Keratinocyte (primary cell): Measurements from ENCODE around the gene UBASH3B.

Experiments used
- CTCF ChIP-seq, 3 experiments: IDR thresholded peaks in 1 of 3; conservative IDR thresholded peaks in 1 of 3; optimal IDR thresholded peaks in 1 of 3; 2 replicates in 2 of 3; 3 replicates in 1 of 3; pipeline versions ENCODE3 to v1.5.1; 2011; ENCODE audit warnings: low read length in 3 of 3, mild to moderate bottlenecking in 3 of 3, moderate library complexity in 2 of 3, control low read depth in 1 of 3, inconsistent platforms in 1 of 3; ENCODE audit not compliant: insufficient read depth in 2 of 3; ENCODE audit errors: extremely low read depth in 1 of 3
- EZH2 ChIP-seq: IDR thresholded peaks from one replicate; pipeline ENCODE4 v1.6.1; 2012; ENCODE audit warnings: inconsistent platforms, mild to moderate bottlenecking, low read length, moderate library complexity

GRCh38 chr11:122751292-122752070 is 96.0 kb downstream of the UBASH3B start:
- TF ChIP-seq CTCF (optimal IDR thresholded peaks at IDR 0.05 in 1 of 3, IDR thresholded peaks at IDR 0.05 in 1 of 3, conservative IDR thresholded peaks at IDR 0.05 in 1 of 3; ENCODE audit: extremely low read depth in 1 of 3, insufficient read depth in 2 of 3, low read length in 3 of 3), result no peak
- no peak for TF ChIP-seq EZH2
